22Rv1 (cell line): ENCODE results near the gene CNTN1.

ENCODE experiments used
- H3K27ac ChIP-seq: fragments of 450-650 bp; 2 replicates; pipeline ENCODE4 v1.5.1; 2017
- ZFX ChIP-seq: fragments of 450-650 bp; IDR thresholded peaks from 2 replicates; pipeline ENCODE4 v1.6.1; 2017; ENCODE audit warnings: antibody characterized with exemption, borderline replicate concordance
- TF ChIP-seq, protein P1 (sequence below): fragments of 450-650 bp; IDR thresholded peaks from 2 replicates; pipeline ENCODE4 v1.5.1; 2017; ENCODE audit warnings: mild to moderate bottlenecking

The CNTN1 gene

DNA sequence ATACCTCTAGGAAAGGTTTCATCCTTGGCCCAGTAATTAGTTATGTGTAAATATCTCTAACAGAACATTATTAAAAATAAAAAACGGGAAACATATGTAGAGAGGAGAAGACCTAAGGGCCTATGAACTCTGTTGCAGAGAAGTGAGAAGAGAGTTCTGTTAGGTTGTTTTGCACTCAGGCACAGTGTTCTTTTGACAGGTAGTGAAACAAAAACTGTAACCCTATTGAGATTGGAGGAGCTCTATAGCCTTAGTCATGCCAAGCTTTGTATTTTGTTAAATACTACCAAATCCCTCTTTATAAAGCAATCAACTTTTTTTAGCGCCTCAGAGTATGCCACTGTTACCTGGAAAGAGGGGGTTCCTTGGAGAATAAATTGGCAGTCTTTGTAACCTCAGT, 77.6 kb downstream of the CNTN1 start:
- no peak overlapping the region for H3K27ac ChIP-seq
- no peak for TF ChIP-seq ZFX
- TF ChIP-seq, protein P1, sequence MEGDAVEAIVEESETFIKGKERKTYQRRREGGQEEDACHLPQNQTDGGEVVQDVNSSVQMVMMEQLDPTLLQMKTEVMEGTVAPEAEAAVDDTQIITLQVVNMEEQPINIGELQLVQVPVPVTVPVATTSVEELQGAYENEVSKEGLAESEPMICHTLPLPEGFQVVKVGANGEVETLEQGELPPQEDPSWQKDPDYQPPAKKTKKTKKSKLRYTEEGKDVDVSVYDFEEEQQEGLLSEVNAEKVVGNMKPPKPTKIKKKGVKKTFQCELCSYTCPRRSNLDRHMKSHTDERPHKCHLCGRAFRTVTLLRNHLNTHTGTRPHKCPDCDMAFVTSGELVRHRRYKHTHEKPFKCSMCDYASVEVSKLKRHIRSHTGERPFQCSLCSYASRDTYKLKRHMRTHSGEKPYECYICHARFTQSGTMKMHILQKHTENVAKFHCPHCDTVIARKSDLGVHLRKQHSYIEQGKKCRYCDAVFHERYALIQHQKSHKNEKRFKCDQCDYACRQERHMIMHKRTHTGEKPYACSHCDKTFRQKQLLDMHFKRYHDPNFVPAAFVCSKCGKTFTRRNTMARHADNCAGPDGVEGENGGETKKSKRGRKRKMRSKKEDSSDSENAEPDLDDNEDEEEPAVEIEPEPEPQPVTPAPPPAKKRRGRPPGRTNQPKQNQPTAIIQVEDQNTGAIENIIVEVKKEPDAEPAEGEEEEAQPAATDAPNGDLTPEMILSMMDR, result no peak

DNA sequence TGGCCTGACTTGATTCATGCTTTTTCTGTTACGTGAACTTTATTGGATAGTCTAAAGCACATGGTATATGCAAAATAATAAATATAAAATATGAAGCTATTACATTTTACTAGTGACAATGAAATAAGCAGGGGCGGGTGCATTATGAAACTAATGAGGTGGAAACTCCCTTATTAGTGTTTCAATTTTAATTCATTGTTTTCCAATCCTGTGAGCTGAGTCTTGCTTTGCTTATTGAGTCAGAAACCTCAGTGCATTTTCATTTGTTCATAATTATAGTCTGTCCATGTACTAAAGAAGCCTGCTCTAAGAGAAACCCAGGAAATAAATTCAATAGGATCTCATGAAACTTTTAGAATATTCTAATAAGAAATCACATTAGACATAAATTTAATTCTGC, 78.5 kb downstream of the CNTN1 start:
- no peak for TF ChIP-seq ZFX
- TF ChIP-seq, protein P1, result no peak
- H3K27ac ChIP-seq, result no peak overlapping the region

DNA sequence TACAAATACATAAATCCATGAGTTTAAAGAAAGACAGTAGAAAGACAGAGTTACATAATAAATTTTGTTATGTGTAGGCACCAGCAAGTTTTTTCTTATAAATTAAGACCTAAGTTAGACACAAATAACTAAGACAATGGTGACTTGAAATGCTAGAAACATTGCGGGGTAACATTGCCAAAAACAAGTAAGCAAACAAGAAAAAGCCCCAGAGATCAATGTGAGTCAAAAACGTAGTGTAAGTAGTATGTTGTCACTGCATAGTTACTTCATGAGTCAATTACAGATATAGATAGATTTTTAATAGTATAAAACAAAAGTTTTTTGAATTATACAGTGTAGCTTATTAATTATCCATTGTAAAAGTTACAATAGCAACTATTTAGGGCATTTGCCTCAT, 83.4 kb downstream of the CNTN1 start:
- TF ChIP-seq, protein P1, result no peak
- no peak for TF ChIP-seq ZFX
- H3K27ac ChIP-seq, result no peak overlapping the region

DNA sequence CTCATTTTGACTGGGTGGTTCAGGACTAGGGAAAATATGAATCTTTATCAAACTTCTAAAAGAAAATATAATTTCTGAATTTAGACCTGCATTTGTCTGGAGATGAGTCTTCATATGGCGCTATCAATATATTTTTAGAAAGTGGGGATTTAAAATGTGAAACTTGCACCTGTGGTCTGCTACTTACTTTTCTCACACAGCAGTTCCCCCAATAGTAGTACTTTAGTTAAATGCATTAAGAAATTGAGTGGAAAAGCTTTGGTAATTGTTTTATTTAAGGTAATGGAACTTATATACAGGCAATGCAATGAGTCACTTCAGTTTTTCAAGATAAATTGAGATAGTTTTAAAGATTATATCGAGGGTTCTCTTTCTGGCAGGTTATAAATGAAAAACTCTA, 91.9 kb downstream of the CNTN1 start:
- no peak overlapping the region for H3K27ac ChIP-seq
- TF ChIP-seq ZFX, result no peak
- TF ChIP-seq, protein P1, result no peak

DNA sequence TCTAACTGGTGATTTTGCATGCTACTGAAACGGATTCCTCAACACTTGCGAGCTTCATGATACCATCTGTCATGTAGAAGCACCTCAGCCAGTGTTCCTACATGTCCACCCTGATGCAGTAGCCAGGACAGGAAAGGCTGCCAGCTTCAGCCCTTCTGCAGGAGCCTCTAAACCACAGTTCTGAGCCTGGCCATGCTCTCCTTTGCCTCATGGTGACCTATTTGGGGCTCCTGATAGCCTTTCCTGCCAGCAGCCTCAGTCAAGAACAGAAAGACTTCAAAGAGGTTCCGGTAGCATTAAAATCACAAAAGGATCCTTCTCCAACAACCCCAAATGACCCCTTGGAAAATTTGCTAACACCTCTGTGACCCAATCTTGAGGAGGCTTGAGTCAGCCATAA, 96.0 kb downstream of the CNTN1 start:
- H3K27ac ChIP-seq, result no peak overlapping the region
- TF ChIP-seq, protein P1, result no peak
- TF ChIP-seq ZFX, result no peak

DNA sequence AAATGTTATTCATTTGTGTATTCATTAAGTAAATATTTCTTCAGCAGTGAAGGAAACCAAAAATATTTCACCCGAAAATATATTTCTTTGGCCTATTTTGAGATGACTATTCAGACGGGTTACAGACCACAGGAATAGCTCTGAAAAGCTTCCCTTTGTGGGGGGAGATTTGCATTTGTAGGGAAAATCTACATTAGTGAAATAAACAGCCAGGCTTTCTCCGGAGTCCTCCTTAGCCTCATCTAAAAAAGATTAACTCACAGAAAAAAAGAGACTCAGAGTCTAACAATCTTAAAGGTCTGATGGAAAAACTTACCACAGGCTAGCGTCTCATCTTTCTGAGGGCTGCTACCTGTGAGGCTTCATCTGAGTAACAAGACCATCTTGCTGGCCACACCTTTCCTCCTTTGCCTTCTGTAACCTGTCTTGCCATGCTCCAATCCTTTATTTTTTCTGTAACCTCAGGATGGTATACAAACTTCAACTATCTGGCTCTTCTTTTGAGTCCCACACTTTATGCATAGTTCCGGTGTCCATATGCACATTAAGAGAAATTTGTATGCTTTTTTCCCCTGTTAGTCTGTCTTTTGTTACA, 100.7 kb downstream of the CNTN1 start:
- TF ChIP-seq ZFX, result no peak
- TF ChIP-seq, protein P1, result no peak

DNA sequence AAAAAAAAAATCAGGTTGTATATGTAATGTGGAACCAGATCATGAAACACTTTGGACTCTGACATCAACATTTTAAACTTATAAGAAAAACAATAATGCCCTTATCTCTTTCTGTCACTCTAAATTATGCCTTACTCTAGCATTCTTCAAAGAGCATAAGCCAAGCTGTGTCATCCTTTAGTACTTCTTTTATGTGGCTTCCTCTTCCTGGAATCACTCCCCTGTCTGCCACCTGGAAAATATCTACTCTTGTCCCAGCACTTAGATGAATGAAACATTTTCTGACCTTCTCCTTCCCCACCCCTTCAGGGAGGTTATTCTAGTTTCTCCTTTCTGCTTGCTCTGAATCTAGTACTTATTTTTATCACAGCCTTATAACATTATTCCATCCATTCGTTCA, 101.2 kb downstream of the CNTN1 start:
- no peak overlapping the region for H3K27ac ChIP-seq
- TF ChIP-seq, protein P1, result no peak
- no peak for TF ChIP-seq ZFX

More for the DNA sequence above, 100.7 kb downstream of the CNTN1 start:
- H3K27ac ChIP-seq, result no peak overlapping the region
